HG03139 (cell line): ENCODE data around the gene FCHSD2.
A peak's percentile ranks its signal among the peaks of the same experiment; 100 is the strongest.

ENCODE experiments used
- ATAC-seq: cut with Tn5 transposase; IDR thresholded peaks from one replicate; pipeline ENCODE4 v1.9.1; 2021; ENCODE audit not compliant: unreplicated experiment

FCHSD2 gene

GRCh38 chr11:73142128-73142377, at the start of gene FCHSD2:
Gene FCHSD2 (minus strand): TSS chr11:73142318. CDS start chr11:73141877, 441 bp downstream.
- peak; percentile 27 for ATAC-seq

GRCh38 chr11:73191151-73191550, 49.0 kb upstream of the FCHSD2 start:
- ATAC-seq: no peak

- ATAC-seq: no peak
Measured at GRCh38 chr11:73190557-73190885, 48.4 kb upstream of the FCHSD2 start.

GRCh38 chr11:73189723-73190556, 47.8 kb upstream of the FCHSD2 start:
- ATAC-seq: no peak

GRCh38 chr11:73189315-73189714, 47.2 kb upstream of the FCHSD2 start:
- ATAC-seq: no peak

- no peak for ATAC-seq
Measured at GRCh38 chr11:73188301-73188700, 46.2 kb upstream of the FCHSD2 start.

GRCh38 chr11:73187854-73188253, 45.7 kb upstream of the FCHSD2 start:
- no peak for ATAC-seq

- ATAC-seq: no peak
Measured at GRCh38 chr11:73186886-73187285, 44.8 kb upstream of the FCHSD2 start.

- no peak for ATAC-seq
Measured at GRCh38 chr11:73186294-73186850, 44.3 kb upstream of the FCHSD2 start.

GRCh38 chr11:73185680-73186293, 43.7 kb upstream of the FCHSD2 start:
- ATAC-seq: no peak

GRCh38 chr11:73184953-73185671, 43.0 kb upstream of the FCHSD2 start:
- no peak for ATAC-seq

- no peak for ATAC-seq
Measured at GRCh38 chr11:73182824-73183321, 40.8 kb upstream of the FCHSD2 start.

- ATAC-seq: no peak
Measured at GRCh38 chr11:73178681-73179080, 36.6 kb upstream of the FCHSD2 start.

- peak; percentile 65 for ATAC-seq
Measured at GRCh38 chr11:73177778-73178539, 35.8 kb upstream of the FCHSD2 start.

GRCh38 chr11:73177380-73177777, 35.3 kb upstream of the FCHSD2 start:
- no peak for ATAC-seq

GRCh38 chr11:73176874-73177155, 34.7 kb upstream of the FCHSD2 start:
- ATAC-seq: no peak

GRCh38 chr11:73176145-73176873, 34.2 kb upstream of the FCHSD2 start:
- ATAC-seq: no peak

GRCh38 chr11:73175551-73176144, 33.5 kb upstream of the FCHSD2 start:
- ATAC-seq: no peak

- no peak for ATAC-seq
Measured at GRCh38 chr11:73174495-73174791, 32.3 kb upstream of the FCHSD2 start.

GRCh38 chr11:73173755-73174494, 31.8 kb upstream of the FCHSD2 start:
- no peak for ATAC-seq
